Skeletal muscle tissue (tissue), 4 donors: Measurements from ENCODE around the gene PTPRN2. TPM values are rescaled to one million over a fixed set of nuclear protein-coding genes. Genes with fewer than 3 reads are reported as not detected.
"Not testable (repeated sequence)": the region's sequence is repeated elsewhere in the genome, so short reads cannot be mapped to it uniquely, and the experiment has no call there.

ENCODE experiments used
- H3K27ac ChIP-seq: one replicate; pipeline ENCODE4 v1.7.0; 2013; ENCODE audit warnings: mild to moderate bottlenecking, low read depth, low read length, inconsistent platforms
- H3K27me3 ChIP-seq, 3 donors: one replicate each; pipeline ENCODE4 v1.7.0; 2013; ENCODE audit warnings: low read length in 3 of 3; ENCODE audit not compliant: control insufficient read depth in 3 of 3, insufficient read depth in 3 of 3
- H3K36me3 ChIP-seq, 3 donors: one replicate each; pipeline ENCODE4 v1.7.0; 2013; ENCODE audit warnings: low read length in 3 of 3; ENCODE audit not compliant: control insufficient read depth in 3 of 3, insufficient read depth in 3 of 3
- H3K4me1 ChIP-seq, 3 donors: one replicate each; pipeline ENCODE4 v1.7.0; 2013; ENCODE audit warnings: low read length in 3 of 3, mild to moderate bottlenecking in 3 of 3; ENCODE audit not compliant: control insufficient read depth in 3 of 3, insufficient read depth in 3 of 3
- H3K4me3 ChIP-seq, 3 donors: one replicate each; pipeline ENCODE4 v1.7.0; 2013; ENCODE audit warnings: low read length in 3 of 3
- H3K9ac ChIP-seq, 3 donors: one replicate each; pipeline ENCODE4 v1.7.0; 2013; ENCODE audit warnings: low read length in 3 of 3, mild to moderate bottlenecking in 3 of 3, moderate library complexity in 2 of 3, low read depth in 1 of 3
- H3K9me3 ChIP-seq, 3 donors: one replicate each; pipeline ENCODE4 v1.7.0; 2013; ENCODE audit warnings: low read length in 3 of 3; ENCODE audit not compliant: control insufficient read depth in 3 of 3
- total RNA-seq: library from RNA; depleted of rRNA; stranded (reverse); fragments of >200 nt; gene quantifications from one replicate; pipeline ENCODE4 v1.2.3, GENCODE V29; 2014
- donor health status: Osteomylitis.

Gene PTPRN2
- total RNA-seq, 1 donor from 2014 or later, result 1.6 TPM

- Histone ChIP-seq H3K4me3 (no peak overlapping the region), H3K27ac (no peak overlapping the region), H3K9ac (no peak overlapping the region), H3K4me1 (no peaks in the 10 kb centered on the region), H3K36me3 (no peaks in the 10 kb centered on the region), H3K9me3 (no peaks in the 10 kb centered on the region), H3K27me3 (peaks cover 3 to 5% (median 5%) of the 10 kb centered on the region in 3 donors)
Measured at GRCh38 chr7:158468181-158468580, 119.4 kb downstream of the PTPRN2 start.

GRCh38 chr7:158467562-158467961, 120.1 kb downstream of the PTPRN2 start:
- H3K4me3 ChIP-seq, result no peak overlapping the region
- H3K9ac ChIP-seq, result no peak overlapping the region
- H3K27ac ChIP-seq, result no peak overlapping the region
- no peaks in the 10 kb centered on the region for H3K9me3 ChIP-seq
- peaks cover 3 to 5% (median 5%) of the 10 kb centered on the region in 3 donors for H3K27me3 ChIP-seq
- H3K4me1 ChIP-seq, result no peaks in the 10 kb centered on the region
- H3K36me3 ChIP-seq, result no peaks in the 10 kb centered on the region

GRCh38 chr7:158463317-158463716, 124.3 kb downstream of the PTPRN2 start:
- H3K9ac ChIP-seq, result no peak overlapping the region
- no peak overlapping the region for H3K4me3 ChIP-seq
- H3K27ac ChIP-seq, result no peak overlapping the region
- H3K4me1 ChIP-seq, result no peaks in the 10 kb centered on the region
- no peaks in the 10 kb centered on the region for H3K36me3 ChIP-seq
- peaks cover 0 to under 1% (median under 1%) of the 10 kb centered on the region in 3 donors for H3K27me3 ChIP-seq
- peaks cover 0 to 3% (median 0%) of the 10 kb centered on the region in 3 donors for H3K9me3 ChIP-seq

- Histone ChIP-seq H3K9ac (no peak overlapping the region), H3K27ac (no peak overlapping the region), H3K4me1 (no peaks in the 10 kb centered on the region), H3K4me3 (no peak overlapping the region), H3K27me3 (no peaks in the 10 kb centered on the region), H3K9me3 (peaks cover 0 to 3% (median 0%) of the 10 kb centered on the region in 3 donors), H3K36me3 (no peaks in the 10 kb centered on the region)
Measured at GRCh38 chr7:158461824-158462223, 125.8 kb downstream of the PTPRN2 start.

- Histone ChIP-seq H3K9ac (no peak overlapping the region), H3K9me3 (peaks cover 0 to 5% (median 0%) of the 10 kb centered on the region in 3 donors)
Measured at GRCh38 chr7:158460665-158461064, 127.0 kb downstream of the PTPRN2 start.

GRCh38 chr7:158458716-158459282, 128.8 kb downstream of the PTPRN2 start:
- no peak overlapping the region for H3K27ac ChIP-seq
- no peaks in the 10 kb centered on the region for H3K27me3 ChIP-seq
- no peaks in the 10 kb centered on the region for H3K4me1 ChIP-seq
- H3K36me3 ChIP-seq, result no peaks in the 10 kb centered on the region
- H3K9ac ChIP-seq, result no peak overlapping the region
- peaks cover 0 to 5% (median 0%) of the 10 kb centered on the region in 3 donors for H3K9me3 ChIP-seq
- H3K4me3 ChIP-seq, result no peak overlapping the region

More at GRCh38 chr7:158460665-158461064, 127.0 kb downstream of the PTPRN2 start:
- no peaks in the 10 kb centered on the region for H3K36me3 ChIP-seq
- H3K4me1 ChIP-seq, result no peaks in the 10 kb centered on the region
- no peaks in the 10 kb centered on the region for H3K27me3 ChIP-seq
- H3K4me3 ChIP-seq, result no peak overlapping the region
- H3K27ac ChIP-seq, result no peak overlapping the region

- Histone ChIP-seq H3K9ac (no peak overlapping the region), H3K4me3 (no peak overlapping the region), H3K27ac (no peak overlapping the region), H3K27me3 (no peaks in the 10 kb centered on the region), H3K4me1 (no peaks in the 10 kb centered on the region), H3K9me3 (peaks cover 0 to 5% (median 0%) of the 10 kb centered on the region in 3 donors), H3K36me3 (no peaks in the 10 kb centered on the region)
Measured at GRCh38 chr7:158458096-158458495, 129.5 kb downstream of the PTPRN2 start.

- H3K4me1 ChIP-seq, H3K27ac ChIP-seq, H3K9ac ChIP-seq, H3K36me3 ChIP-seq, H3K9me3 ChIP-seq, H3K27me3 ChIP-seq, H3K4me3 ChIP-seq: not testable (repeated sequence)
Measured at GRCh38 chr7:158457586-158457985, 130.0 kb downstream of the PTPRN2 start.

- Histone ChIP-seq H3K9me3 (peaks cover 0 to 5% (median 2%) of the 10 kb centered on the region in 3 donors), H3K9ac (no peak overlapping the region)
Measured at GRCh38 chr7:158454631-158455030, 133.0 kb downstream of the PTPRN2 start.

GRCh38 chr7:158453663-158454062, 134.0 kb downstream of the PTPRN2 start:
- Histone ChIP-seq H3K9ac (no peak overlapping the region), H3K36me3 (no peaks in the 10 kb centered on the region), H3K4me1 (no peaks in the 10 kb centered on the region), H3K27me3 (no peaks in the 10 kb centered on the region), H3K9me3 (peaks cover 0 to 2% (median 2%) of the 10 kb centered on the region in 3 donors), H3K27ac (no peak overlapping the region), H3K4me3 (no peak overlapping the region)

More at GRCh38 chr7:158454631-158455030, 133.0 kb downstream of the PTPRN2 start:
- no peaks in the 10 kb centered on the region for H3K27me3 ChIP-seq
- no peak overlapping the region for H3K4me3 ChIP-seq
- no peaks in the 10 kb centered on the region for H3K36me3 ChIP-seq
- no peaks in the 10 kb centered on the region for H3K4me1 ChIP-seq
- H3K27ac ChIP-seq, result no peak overlapping the region
